HEK293 (cell line): ENCODE data around the gene MLX.

Source experiments
- EGR2 ChIP-seq: fragments of 450-650 bp; formaldehyde crosslinking; IDR thresholded peaks from 2 replicates; pipeline ENCODE4 v1.5.1; 2016; ENCODE audit warnings: low read depth, missing biosample characterization, missing genetic modification characterization
- GLIS1 ChIP-seq: fragments of 450-650 bp; formaldehyde crosslinking; IDR thresholded peaks from 2 replicates; pipeline ENCODE4 v1.5.1; 2016; ENCODE audit warnings: missing biosample characterization, missing genetic modification characterization
- GLIS2 ChIP-seq: fragments of 450-650 bp; formaldehyde crosslinking; IDR thresholded peaks from 2 replicates; pipeline ENCODE4 v1.5.1; 2016; ENCODE audit warnings: missing biosample characterization, missing genetic modification characterization
- IKZF3 ChIP-seq: fragments of 450-650 bp; IDR thresholded peaks from 2 replicates; pipeline ENCODE4 v1.5.0; 2018; ENCODE audit warnings: missing biosample characterization, mild to moderate bottlenecking, missing genetic modification characterization, moderate library complexity
- KLF7 ChIP-seq: fragments of 450-650 bp; formaldehyde crosslinking; IDR thresholded peaks from 2 replicates; pipeline ENCODE4 v1.5.1; 2016; ENCODE audit warnings: missing biosample characterization, missing genetic modification characterization, borderline replicate concordance
- PRDM2 ChIP-seq: fragments of 450-650 bp; formaldehyde crosslinking; IDR thresholded peaks from 2 replicates; pipeline ENCODE4 v1.5.1; 2016; ENCODE audit warnings: missing biosample characterization, missing genetic modification characterization, borderline replicate concordance
- REPIN1 ChIP-seq: fragments of 450-650 bp; formaldehyde crosslinking; IDR thresholded peaks from 2 replicates; pipeline ENCODE4 v1.5.1; 2017; ENCODE audit warnings: missing biosample characterization, missing genetic modification characterization, low read depth
- SETDB1 ChIP-seq: IDR thresholded peaks from one replicate; pipeline ENCODE4 v1.6.1; 2017; ENCODE audit warnings: mild to moderate bottlenecking, low read length, moderate library complexity, mixed read lengths; ENCODE audit not compliant: insufficient read length
- SP3 ChIP-seq: fragments of 450-650 bp; formaldehyde crosslinking; IDR thresholded peaks from 2 replicates; pipeline ENCODE4 v1.5.1; 2016; ENCODE audit warnings: missing biosample characterization, missing genetic modification characterization
- ZBTB21 ChIP-seq: fragments of 450-650 bp; formaldehyde crosslinking; IDR thresholded peaks from 2 replicates; pipeline ENCODE4 v1.5.1; 2017; ENCODE audit warnings: missing biosample characterization, missing genetic modification characterization
- ZNF121 ChIP-seq: fragments of 450-650 bp; formaldehyde crosslinking; IDR thresholded peaks from 2 replicates; pipeline ENCODE4 v1.5.1; 2016; ENCODE audit warnings: missing biosample characterization, missing genetic modification characterization
- ZNF16 ChIP-seq: fragments of 450-650 bp; formaldehyde crosslinking; IDR thresholded peaks from 2 replicates; pipeline ENCODE4 v1.5.1; 2016; ENCODE audit warnings: low read depth, missing biosample characterization, missing genetic modification characterization
- ZNF221 ChIP-seq: fragments of 450-650 bp; formaldehyde crosslinking; IDR thresholded peaks from 2 replicates; pipeline ENCODE4 v1.5.1; 2017; ENCODE audit warnings: missing biosample characterization, missing genetic modification characterization, borderline replicate concordance
- ZNF324 ChIP-seq: fragments of 450-650 bp; formaldehyde crosslinking; IDR thresholded peaks from 2 replicates; pipeline ENCODE4 v1.5.1; 2016; ENCODE audit warnings: missing biosample characterization, missing genetic modification characterization
- ZNF354C ChIP-seq: fragments of 450-650 bp; formaldehyde crosslinking; IDR thresholded peaks from 2 replicates; pipeline ENCODE4 v1.5.1; 2016; ENCODE audit warnings: missing biosample characterization, missing genetic modification characterization, low read depth, borderline replicate concordance
- ZNF366 ChIP-seq: fragments of 450-650 bp; formaldehyde crosslinking; conservative IDR thresholded peaks from 2 replicates; pipeline ENCODE4 v1.5.1; 2016; ENCODE audit warnings: missing biosample characterization, missing genetic modification characterization
- ZNF398 ChIP-seq: fragments of 450-650 bp; formaldehyde crosslinking; IDR thresholded peaks from 2 replicates; pipeline ENCODE4 v1.5.1; 2017; ENCODE audit warnings: missing biosample characterization, missing genetic modification characterization
- ZNF404 ChIP-seq: fragments of 450-650 bp; formaldehyde crosslinking; IDR thresholded peaks from 2 replicates; pipeline ENCODE4 v1.5.1; 2017; ENCODE audit warnings: missing biosample characterization, missing genetic modification characterization
- ZNF433 ChIP-seq: fragments of 450-650 bp; formaldehyde crosslinking; IDR thresholded peaks from 2 replicates; pipeline ENCODE4 v1.5.1; 2016; ENCODE audit warnings: missing biosample characterization, missing genetic modification characterization, low read depth
- ZNF449 ChIP-seq: fragments of 450-650 bp; formaldehyde crosslinking; IDR thresholded peaks from 2 replicates; pipeline ENCODE4 v1.5.1; 2017; ENCODE audit warnings: missing biosample characterization, mild to moderate bottlenecking, missing genetic modification characterization, moderate library complexity
- ZNF48 ChIP-seq: fragments of 450-650 bp; formaldehyde crosslinking; IDR thresholded peaks from 2 replicates; pipeline ENCODE4 v1.5.1; 2016; ENCODE audit warnings: missing biosample characterization, missing genetic modification characterization
- ZNF529 ChIP-seq: fragments of 450-650 bp; formaldehyde crosslinking; IDR thresholded peaks from 2 replicates; pipeline ENCODE4 v1.5.1; 2017; ENCODE audit warnings: missing genetic modification characterization, missing biosample characterization; ENCODE audit not compliant: insufficient replicate concordance
- ZNF558 ChIP-seq: fragments of 450-650 bp; formaldehyde crosslinking; IDR thresholded peaks from 2 replicates; pipeline ENCODE4 v1.5.1; 2016; ENCODE audit warnings: missing biosample characterization, missing genetic modification characterization
- ZNF560 ChIP-seq: fragments of 450-650 bp; formaldehyde crosslinking; IDR thresholded peaks from 2 replicates; pipeline ENCODE4 v1.5.1; 2017; ENCODE audit warnings: missing biosample characterization, missing genetic modification characterization, borderline replicate concordance
- ZNF561 ChIP-seq: fragments of 450-650 bp; IDR thresholded peaks from 2 replicates; pipeline ENCODE4 v1.5.1; 2018; ENCODE audit warnings: missing biosample characterization, missing genetic modification characterization, borderline replicate concordance
- ZNF707 ChIP-seq: fragments of 450-650 bp; formaldehyde crosslinking; IDR thresholded peaks from 2 replicates; pipeline ENCODE4 v1.5.1; 2016; ENCODE audit warnings: missing biosample characterization, missing genetic modification characterization
- ZSCAN18 ChIP-seq: fragments of 450-650 bp; formaldehyde crosslinking; IDR thresholded peaks from 2 replicates; pipeline ENCODE4 v1.5.1; 2016; ENCODE audit warnings: missing biosample characterization, missing genetic modification characterization
- ZSCAN30 ChIP-seq: fragments of 450-650 bp; IDR thresholded peaks from 2 replicates; pipeline ENCODE4 v1.5.1; 2018; ENCODE audit warnings: missing biosample characterization, mild to moderate bottlenecking, missing genetic modification characterization, moderate library complexity
- ZSCAN5A ChIP-seq: fragments of 450-650 bp; formaldehyde crosslinking; IDR thresholded peaks from 2 replicates; pipeline ENCODE4 v1.5.1; 2016; ENCODE audit warnings: missing biosample characterization, missing genetic modification characterization

The MLX gene

DNA sequence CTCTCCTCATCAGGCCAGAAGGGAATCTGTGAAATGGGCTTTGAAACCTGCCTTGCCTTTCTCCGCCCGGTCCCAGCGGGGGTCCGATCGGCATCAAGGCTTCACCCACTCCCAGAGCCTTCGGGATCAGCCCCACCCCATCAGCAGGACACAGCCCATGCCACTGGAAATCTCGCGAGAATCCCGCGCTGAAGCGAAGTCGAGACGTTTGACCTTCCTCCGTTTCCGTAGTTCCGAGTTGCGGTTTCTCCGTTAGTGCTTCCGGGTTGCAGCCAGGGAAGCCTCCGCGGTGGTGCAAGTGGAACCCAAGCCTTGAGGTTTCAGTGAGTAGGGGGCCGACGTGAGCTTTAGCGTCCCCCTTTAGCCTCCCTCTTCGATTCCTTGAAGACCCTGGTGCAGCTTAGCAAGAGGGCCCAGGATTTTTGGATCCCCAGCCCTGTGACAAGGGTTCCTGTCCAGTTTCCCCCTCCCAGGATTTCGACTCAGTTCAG lies 5.0 kb upstream of the MLX start, which contains the start of gene COASY (continued):
- TF ChIP-seq ZNF449 (tag by site-specific recombination): peak; percentile 65; the same call in 1 of the 2 replicates
- TF ChIP-seq SP3: peak; percentile 85
- TF ChIP-seq ZNF354C (tag by site-specific recombination): no peak
- no peak for TF ChIP-seq ZSCAN30 (tag by site-specific recombination)
- TF ChIP-seq ZNF121 (tag by site-specific recombination): peak; percentile 49; the same call in 1 of the 2 replicates
- TF ChIP-seq EGR2 (tag by site-specific recombination): peak; percentile 28; the same call in 1 of the 2 replicates
- TF ChIP-seq ZNF707: no peak
- TF ChIP-seq GLIS2 (tag by site-specific recombination): peak; percentile 54; the same call in 1 of the 2 replicates
- no peak for TF ChIP-seq ZNF529 (tag by site-specific recombination)
- TF ChIP-seq KLF7 (tag by site-specific recombination): peak; percentile 96
- peak; percentile 78 for TF ChIP-seq ZBTB21 (tag by site-specific recombination)
- no peak for TF ChIP-seq SETDB1
- no peak for TF ChIP-seq ZNF560 (tag by site-specific recombination)
- TF ChIP-seq ZNF398 (tag by site-specific recombination): no peak
- TF ChIP-seq ZNF221 (tag by site-specific recombination): no peak
- TF ChIP-seq PRDM2 (tag by site-specific recombination): no peak
- TF ChIP-seq ZNF16 (tag by site-specific recombination): no peak
- TF ChIP-seq ZNF48 (tag by site-specific recombination): no peak
- TF ChIP-seq REPIN1 (tag by site-specific recombination): no peak
- no peak for TF ChIP-seq ZNF433
- TF ChIP-seq ZNF558 (tag by site-specific recombination): peak; percentile 59; the same call in 1 of the 2 replicates
- TF ChIP-seq GLIS1 (tag by site-specific recombination): peak; percentile 37; the same call in 1 of the 2 replicates
- TF ChIP-seq ZNF404 (tag by site-specific recombination): no peak
- TF ChIP-seq ZSCAN5A: no peak
- TF ChIP-seq ZNF366 (tag by site-specific recombination): no peak
- TF ChIP-seq ZSCAN18: no peak
- no peak; the same call in 1 of the 2 replicates for TF ChIP-seq ZNF561
- TF ChIP-seq ZNF324 (tag by site-specific recombination): peak; percentile 68; the same call in 1 of the 2 replicates
- peak; percentile 98 for TF ChIP-seq IKZF3 (tag by site-specific recombination)
